ENCODE data around the gene TMEM229A.

GRCh38 chr7:124020060-124020459 is 12.8 kb downstream of the TMEM229A start:
- no peak for TF ChIP-seq EZH2 (IDR thresholded peaks at IDR 0.05; ENCODE audit: low read length)
- no peak for TF ChIP-seq CTCF (optimal IDR thresholded peaks at IDR 0.05 in 1 of 3, IDR thresholded peaks at IDR 0.05 in 1 of 3, conservative IDR thresholded peaks at IDR 0.05 in 1 of 3; ENCODE audit: extremely low read depth in 1 of 3, insufficient read depth in 2 of 3, low read length in 3 of 3)
